Amygdala (tissue), 56 donors: ENCODE measurements around the gene COG8.

Source experiments
- DNase-seq, 56 donors: peaks; one replicate each; lab custom pipeline; 2025; lab: John Stamatoyannopoulos, UW

COG8 gene

DNA sequence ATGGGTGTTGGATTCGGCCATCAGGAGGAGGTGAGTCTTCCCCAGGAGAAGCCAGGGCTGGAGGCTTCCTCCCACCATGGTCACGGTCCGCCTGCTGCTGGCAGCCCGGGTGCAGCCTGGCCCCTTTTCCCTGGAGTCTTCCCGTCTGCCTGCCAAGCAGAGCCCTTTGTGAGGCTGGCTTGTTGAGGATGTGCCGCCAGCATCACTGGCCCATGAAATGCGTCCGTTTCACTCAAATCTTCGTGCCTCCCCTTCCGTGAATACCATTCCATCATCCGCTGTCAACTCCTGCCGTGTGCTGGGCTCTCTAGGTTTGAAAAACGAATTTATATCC lies 18.7 kb downstream of the COG8 start:
- no peak for DNase-seq

DNA sequence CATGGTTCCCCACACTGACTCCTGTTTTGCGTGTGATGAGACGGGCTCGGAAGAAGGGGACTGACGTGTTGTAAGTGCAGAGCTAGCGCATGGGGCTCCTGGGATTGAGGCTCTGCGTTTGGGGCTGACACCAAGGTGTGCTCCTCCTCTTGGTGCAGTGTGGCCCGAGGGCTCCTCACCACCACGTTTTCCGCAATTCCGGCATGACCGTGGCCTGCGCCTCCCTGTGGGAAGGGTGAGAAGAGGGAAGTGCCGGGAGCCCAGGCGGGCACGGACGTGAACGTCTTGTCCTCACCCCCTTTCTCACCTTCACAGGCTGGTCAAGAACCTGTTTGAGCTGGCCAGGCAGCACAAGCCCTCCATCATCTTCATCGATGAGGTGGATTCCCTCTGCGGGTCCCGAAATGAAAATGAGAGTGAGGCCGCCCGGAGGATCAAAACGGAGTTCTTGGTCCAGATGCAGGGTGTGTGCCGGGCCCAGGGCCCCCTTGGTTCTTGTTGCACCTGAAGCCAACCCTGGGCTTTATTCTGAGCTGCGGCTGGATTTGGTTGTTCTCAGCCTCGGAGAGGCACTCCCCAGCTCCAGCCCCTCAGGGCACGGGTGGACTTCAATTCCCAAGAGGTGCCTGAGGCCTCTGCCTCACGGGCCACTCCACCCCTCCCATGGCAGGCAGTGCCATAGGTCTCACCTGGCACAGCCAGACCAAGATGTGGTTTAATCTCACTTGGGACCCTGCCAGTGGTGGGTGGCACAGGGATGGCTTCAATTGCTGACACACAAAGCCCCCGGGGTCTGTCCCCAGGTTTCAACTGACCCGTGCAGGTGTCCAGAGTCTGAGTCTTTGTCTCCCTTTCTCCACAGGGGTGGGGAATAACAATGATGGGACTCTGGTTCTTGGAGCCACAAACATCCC lies 19.3 kb downstream of the COG8 start:
- DNase-seq: no peak

DNA sequence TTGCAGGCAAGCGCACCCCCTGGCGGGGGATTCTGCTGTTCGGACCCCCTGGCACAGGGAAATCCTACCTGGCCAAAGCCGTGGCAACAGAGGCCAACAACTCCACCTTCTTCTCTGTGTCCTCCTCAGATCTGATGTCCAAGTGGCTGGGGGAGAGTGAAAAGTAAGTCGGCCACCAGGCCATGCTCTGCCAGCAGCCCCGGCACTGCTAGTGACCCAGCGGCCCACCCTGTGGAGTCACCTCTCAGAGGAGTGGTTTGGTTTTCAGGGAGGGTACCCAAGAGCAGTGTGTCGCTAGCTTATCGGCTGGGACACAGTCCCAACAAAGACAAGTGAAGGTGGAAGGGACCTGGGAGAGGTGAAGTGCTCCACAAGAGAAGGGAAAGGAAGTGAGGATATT lies 20.0 kb downstream of the COG8 start:
- no peak for DNase-seq

DNA sequence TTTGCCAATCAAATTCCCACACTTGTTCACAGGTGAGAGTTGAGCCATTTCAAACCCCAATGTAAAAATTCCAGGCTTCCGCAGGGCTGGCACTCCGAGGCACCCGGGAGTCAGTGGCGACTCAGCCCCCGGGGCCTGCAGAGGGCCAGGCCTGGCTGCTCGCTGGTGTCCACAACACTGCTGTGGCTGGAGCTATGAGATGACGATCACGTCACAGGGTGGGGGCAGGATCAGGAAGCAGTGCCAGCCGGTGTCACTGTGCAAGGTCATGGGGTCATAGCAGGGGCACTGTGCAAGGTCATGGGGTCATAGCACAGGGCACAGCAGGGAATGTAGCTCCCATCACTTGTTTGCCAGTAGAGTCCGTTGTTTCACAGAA lies 20.5 kb downstream of the COG8 start:
- no peak for DNase-seq

DNA sequence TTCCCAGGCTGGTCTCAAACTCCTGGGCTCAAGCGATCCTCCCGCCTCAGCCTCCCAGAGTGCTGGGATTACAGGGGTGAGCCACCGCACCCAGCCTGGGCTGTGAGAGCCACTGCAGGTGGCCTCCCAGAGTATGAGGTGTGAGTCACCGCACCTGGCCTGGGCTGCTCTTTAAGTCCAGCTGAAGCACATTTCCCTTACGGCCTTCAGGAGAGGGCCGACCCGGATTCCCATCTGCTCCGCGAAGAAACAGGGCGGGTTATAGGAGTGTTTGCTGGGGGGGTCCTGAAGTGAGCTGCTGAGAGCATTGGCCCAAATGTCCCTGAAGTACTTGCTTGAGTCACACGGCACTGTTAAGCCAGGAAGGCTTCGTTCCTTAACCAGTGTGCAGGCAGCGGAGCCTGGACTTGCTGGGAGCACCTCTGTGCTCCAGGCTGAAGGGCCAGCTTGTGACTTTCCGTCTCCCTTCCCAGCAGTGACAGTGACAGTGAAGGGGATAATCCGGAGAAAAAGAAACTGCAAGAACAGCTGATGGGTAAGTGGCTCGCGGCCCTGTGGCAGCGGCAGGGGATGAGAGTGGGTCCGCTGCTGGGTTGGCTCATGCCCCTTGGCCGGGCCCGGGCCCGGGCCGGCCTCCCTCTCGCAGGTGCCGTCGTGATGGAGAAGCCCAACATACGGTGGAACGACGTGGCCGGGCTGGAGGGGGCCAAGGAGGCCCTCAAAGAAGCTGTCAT lies 21.0 kb downstream of the COG8 start:
- no peak for DNase-seq

DNA sequence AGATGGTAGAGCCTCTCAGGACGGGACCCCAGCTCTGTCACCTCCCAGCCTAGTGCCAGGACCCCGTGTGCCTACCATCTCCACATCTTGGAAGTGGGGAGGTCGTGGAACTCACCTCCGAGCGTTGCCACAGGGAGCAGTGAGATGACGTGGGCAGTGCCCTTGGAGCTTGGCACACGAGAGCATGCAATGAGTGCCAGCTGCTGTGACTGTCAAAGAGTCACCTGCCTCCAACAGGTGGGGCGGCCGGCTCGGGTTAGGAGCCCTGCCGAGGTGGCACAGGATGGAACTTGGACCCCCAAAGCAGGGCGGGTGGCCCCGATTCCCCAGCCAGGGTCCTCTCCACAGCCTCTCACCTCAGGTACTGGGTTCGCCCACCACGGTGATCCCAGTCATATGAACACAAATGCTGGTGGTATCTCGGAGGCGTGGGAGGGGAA lies 22.7 kb downstream of the COG8 start:
- no peak for DNase-seq

DNA sequence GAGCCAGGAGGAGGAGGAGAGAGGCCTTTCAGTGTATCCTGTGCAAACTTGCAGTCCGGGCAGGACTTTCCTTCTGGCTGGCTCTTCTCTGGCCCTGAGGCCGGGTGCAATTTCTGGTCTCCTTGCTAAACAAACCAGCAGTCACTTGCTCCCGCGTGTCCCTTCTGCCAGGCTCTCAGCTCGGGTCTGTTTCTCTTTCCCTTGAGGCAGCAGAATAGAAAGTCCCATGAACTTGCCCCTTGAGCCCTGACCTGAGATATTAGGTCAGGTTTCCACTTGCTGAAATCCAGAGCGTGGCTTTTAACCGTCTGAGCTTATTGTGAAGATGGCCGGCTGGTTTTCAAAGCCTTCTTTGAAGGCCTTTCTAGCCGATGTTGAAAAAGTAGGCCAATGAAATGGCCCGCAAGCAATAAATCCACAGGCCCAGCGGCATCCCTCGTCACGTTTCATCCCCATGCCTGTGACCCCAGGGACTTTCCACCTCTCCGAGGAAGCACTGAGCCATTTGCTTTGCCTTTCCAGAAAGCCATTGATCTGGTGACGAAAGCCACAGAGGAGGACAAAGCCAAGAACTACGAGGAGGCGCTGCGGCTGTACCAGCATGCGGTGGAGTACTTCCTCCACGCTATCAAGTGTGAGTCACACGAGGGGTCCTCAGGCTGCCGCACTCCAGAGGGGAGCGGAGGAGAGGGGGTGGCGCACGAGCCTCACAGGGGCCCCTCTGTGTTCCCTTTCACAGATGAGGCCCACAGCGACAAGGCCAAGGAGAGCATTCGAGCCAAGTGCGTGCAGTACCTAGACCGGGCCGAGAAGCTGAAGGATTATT lies 23.7 kb downstream of the COG8 start:
- peak in 4 of 56 donors; percentile 10 to 38 (median 22) for DNase-seq

DNA sequence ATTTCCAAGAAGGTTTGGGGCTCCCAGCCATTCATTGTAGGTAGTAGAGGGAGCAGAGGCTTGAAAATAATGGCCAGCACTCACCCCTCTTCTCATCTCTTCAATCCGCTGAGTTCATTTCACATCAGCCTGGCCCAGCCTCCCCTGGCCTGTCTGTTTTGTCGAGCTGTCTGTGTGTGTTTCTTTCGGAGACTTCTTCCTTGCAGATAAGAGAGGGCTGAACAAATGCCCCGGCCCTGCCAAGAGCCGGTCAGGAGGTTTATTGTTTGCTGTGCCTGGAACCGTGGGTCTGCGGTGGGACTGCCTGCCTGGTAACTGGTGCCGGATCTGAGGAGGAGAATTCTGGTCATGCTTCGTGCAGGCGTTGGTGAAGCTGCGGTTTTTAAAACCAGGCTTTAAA lies 24.8 kb downstream of the COG8 start:
- no peak for DNase-seq

DNA sequence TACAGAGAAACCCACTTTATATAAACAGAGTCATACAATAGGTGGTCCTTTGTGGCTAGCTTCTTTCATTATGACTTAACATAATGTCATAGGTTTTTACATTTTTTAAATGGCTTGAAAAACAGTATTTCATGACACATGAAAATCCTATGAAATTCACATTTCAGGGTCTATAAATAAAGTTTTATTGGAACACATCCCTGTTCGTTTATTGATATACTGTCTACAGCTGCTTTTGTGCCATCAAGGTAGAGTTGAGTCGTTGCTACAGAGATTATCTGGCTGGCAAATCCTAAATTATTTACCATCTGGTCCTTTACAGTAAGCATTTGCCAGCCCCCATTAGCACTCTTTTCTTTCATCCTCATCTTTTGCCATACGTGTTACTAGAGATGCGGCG lies 25.9 kb downstream of the COG8 start:
- DNase-seq: no peak

DNA sequence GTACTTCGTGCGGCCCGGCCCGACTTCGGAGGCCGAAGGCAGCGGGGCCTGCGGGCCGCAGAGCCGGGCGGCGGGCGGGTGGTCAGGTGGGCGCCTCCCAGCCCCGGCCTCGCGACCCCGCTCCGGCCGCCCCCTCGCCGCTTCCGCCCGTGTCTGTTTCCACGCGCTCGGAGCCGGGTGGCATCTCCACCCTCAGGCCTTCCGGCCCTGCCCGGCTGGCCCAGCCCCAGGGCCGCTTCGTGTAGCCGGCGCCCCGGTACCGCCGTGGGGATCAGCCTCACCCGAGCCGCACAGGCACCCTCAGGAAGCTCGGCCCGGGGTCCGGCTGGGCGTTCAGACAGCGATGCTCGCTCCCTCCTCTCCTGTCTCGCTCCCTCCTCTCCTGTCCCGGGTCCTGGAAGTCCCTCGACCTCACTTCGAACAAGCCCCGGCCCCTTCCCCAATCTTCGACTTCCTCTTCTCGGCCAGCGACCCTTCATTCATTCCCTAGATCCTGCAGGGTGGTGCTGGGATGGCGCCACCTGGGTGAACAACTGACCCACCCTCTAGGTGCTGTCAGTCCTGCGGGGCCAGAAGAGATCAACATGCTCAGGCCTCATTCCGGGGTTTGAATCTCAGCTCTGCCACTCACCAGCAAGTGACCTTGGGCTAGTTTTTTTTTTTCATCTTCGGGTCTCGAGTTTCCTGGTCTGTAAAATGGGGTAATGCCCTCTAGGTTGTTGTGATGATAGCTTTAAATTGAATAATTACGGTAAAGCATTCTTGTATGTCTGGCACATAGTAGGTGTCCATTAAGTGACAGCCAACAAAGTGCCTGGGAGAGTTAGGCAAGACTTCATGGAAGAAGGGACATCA lies 27.6 kb downstream of the COG8 start:
- DNase-seq: peak in 3 of 56 donors; percentile 34 to 43 (median 36)

DNA sequence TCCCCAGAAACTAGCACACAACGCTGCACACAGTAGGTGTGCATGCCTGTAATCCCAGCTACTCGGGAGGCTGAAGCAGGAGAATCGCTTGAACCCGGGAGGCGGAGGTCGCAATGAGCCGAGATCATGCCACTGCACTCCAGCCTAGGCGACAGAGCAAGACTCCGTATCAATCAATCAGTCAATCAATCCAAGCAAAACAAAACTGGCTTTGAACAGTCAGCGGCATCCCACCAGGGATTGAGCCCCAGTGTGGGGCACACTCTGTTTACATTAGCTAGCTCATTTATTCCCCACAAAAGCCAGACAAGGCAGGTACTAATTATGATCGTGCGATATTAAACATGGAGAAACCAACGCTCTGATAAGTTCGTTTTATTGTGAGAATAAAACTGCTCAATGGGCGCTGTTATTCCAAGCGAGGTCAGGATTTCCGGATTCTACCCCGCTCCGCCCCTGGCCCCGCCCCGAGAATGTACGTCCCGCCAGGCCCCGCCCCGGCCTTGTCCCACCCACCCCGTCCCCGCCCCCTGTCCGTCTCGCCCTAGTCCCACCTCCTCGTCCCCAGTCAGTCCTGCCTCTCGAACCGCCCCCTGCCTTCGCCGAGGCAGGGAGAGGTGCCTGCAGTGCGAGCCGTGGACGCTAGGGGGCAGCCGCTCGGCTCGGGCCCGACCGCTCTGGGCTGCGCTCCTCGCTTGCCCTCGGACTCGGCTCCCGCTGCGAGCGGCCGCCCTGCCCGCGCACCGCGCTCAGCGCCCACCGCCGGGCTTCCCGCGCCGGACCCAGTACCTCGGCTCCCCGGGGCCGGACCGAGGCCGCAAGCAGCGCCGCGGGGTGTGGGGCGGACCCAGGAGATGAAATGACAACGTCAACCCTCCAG lies 28.5 kb downstream of the COG8 start, which contains the start of gene VPS4A:
VPS4A (plus strand) TSS at position 698 of the 880 bp plus-strand sequence; CDS start at position 860, 162 bp downstream.
- DNase-seq: peak; percentile 40 to 98 (median 94)

DNA sequence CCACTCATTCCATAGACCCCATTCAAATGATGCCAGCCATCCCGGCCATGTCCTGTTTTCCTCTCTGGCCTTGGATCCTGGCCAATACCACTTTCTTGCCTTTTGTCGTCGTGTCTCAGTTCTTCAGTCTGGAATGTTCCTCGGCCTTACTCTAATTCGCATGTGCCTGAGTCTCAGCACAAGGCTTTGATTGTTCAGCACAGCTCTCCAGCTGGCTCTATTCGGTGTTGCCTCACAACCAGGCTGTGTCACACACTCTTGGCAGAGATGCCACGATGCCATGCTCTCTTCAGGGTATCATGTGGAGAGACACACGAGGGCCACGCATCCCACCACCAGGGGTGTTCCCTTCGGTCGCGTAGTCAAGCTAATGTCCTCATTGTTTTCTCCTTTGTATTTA lies 30.0 kb downstream of the COG8 start:
- DNase-seq: peak in 45 of 56 donors; percentile 7 to 89 (median 50)

DNA sequence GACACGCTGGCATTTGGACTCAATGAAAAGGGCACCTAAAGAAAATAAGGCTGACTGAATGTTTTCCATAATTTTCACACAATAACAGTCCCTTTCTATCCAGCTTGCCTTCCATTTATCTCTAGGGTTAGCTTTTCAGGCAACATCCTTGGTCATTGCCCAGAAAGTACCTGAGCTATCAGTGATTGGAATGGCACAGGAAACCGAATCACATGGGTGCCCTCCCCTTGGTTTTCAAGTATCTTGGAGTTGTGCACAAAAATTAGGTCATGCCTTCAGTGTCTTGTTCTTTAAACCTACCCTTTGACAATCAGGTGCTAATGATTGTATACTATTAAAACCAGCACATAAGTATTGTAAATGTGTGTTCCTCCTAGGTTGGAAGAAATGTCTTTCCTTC lies 31.5 kb downstream of the COG8 start:
- no peak for DNase-seq

DNA sequence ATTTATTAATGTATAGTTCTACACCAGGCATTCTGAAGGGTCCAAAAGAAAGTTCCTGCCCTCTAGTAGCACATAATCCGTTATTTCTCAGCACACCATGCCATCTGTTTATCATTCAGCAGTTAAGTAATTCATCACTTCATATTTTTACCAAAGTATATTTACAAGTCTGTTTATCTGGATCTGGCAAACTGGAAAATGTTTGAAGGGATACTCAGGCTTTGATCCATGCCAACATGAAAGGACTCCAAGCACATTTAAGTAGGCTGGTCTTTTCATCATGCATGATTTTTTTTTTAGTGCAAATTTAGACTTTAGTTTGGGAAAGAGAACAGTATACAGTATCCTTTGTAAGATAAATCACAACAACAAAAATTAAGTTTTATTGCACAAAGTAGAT lies 32.3 kb downstream of the COG8 start:
- no peak for DNase-seq

DNA sequence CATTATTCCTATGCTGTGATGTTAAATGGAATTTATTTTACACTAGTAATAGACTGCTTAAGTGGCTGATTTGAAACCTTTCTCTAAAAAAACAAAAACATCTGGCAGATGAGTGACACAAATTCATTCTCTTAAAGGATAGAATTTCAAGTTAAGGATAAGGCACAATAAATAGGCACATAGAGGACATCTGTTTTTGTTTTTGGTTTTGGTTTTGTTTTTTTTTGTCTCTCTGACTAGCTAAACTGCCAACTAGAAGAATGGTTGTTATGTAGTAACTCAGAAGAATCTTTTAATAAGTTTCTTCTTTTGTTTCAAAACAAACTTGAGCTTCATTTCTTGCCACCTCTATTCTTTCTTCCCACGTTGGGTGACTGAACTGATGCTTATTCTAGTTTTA lies 33.3 kb downstream of the COG8 start:
- DNase-seq: no peak

DNA sequence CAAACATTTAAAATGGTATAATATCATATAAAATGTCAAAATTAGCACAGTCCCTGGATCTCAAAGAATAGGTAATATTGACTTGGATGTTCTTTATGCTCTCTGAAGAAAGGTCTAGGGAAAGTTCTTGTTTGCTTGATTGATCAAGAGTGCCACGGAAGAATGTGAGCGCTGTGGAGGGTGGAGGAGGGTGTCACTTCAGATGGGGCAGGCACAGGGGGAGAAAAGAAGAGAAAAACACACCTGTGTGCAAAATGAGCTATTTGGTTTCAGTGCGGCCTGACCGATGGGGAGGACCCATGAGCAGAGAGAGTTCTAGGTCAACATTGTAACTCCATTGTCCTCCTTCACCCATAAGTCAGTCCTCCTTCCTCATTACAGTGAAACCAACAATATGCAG lies 37.1 kb downstream of the COG8 start:
- DNase-seq: no peak

DNA sequence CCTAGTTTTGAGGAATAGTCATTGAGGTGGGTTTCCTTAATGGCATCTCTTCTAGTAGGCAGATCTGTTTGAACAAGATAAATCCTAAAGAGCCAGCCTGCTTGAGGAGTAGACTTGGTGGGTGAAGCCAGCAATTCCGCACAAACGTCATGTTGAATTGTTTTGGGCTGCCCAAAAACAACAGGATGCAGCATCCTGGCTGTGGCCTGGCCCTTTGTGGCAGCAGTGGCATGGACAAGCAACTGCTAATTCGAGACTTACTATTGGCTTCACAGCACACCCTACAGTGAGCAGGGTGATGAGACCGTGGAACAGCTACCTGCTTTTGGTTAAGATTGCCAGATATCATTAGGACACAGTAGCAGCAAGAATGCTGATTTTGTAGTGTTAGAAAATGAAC lies 37.5 kb downstream of the COG8 start:
- DNase-seq: no peak

DNA sequence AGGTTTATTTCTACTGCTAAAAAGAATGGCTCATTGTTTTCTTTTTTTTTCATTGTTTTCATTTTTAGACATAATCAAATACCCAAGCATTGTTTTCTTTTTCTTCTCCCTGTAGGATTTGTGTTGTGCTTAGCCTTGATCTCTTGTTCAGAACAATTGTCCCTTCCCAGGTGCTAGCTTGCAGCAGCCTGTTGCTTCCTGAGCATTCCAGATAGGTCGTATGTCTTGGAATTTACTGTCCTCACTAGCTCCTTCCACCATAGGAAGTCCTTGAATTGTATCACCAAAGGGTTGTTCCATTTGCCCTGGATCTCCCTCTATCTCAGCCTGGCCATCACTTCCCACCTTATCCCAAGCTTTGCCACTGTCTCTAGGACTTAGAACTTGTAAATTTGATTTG lies 38.2 kb downstream of the COG8 start:
- DNase-seq: no peak

DNA sequence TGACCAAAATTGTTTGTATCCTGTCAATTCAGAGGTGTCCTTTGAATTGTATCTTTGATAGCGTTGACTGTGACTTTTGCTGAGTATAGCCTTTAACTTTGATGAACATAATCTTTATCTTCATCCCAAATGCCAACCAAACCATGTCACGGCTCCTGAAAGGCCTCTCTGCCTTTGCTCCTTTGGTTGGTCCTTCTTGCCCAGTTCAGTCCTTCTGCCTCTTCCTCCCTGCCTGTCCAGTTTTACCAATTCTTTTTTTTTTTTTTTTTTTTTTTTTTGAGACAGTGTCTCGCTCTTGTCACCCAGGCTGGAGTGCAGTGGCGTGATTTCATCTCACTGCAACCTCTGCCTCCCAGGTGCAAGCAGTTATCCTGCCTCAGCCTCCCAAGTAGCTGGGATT lies 41.1 kb downstream of the COG8 start:
- no peak for DNase-seq
